WI38 (cell line): ENCODE data around the gene SLC26A1.

Source experiments
- H3K4me3 ChIP-seq: 2 replicates; pipeline ENCODE4 v1.5.1; 2011; ENCODE audit warnings: low read depth, mild to moderate bottlenecking, control low read depth, low read length
- TF ChIP-seq, protein P1 (sequence below): IDR thresholded peaks from 2 replicates; pipeline ENCODE4 v1.5.1; 2012; ENCODE audit warnings: low read depth, mild to moderate bottlenecking, control low read depth, low read length

SLC26A1 gene

GRCh38 chr4:1012034-1012739, 19.0 kb upstream of the SLC26A1 start:
- TF ChIP-seq, protein P1, sequence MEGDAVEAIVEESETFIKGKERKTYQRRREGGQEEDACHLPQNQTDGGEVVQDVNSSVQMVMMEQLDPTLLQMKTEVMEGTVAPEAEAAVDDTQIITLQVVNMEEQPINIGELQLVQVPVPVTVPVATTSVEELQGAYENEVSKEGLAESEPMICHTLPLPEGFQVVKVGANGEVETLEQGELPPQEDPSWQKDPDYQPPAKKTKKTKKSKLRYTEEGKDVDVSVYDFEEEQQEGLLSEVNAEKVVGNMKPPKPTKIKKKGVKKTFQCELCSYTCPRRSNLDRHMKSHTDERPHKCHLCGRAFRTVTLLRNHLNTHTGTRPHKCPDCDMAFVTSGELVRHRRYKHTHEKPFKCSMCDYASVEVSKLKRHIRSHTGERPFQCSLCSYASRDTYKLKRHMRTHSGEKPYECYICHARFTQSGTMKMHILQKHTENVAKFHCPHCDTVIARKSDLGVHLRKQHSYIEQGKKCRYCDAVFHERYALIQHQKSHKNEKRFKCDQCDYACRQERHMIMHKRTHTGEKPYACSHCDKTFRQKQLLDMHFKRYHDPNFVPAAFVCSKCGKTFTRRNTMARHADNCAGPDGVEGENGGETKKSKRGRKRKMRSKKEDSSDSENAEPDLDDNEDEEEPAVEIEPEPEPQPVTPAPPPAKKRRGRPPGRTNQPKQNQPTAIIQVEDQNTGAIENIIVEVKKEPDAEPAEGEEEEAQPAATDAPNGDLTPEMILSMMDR = no peak
- peak overlapping the region; percentile 61 for H3K4me3 ChIP-seq

- no peak overlapping the region for H3K4me3 ChIP-seq
- TF ChIP-seq, protein P1 = no peak
Measured at GRCh38 chr4:1011666-1012033, 18.4 kb upstream of the SLC26A1 start.

GRCh38 chr4:1011022-1011665, 17.9 kb upstream of the SLC26A1 start, which contains the start of gene FGFRL1:
Gene FGFRL1, plus strand, starts transcription at chr4:1011626. Its CDS starts 860 bp downstream, at chr4:1012486.
- TF ChIP-seq, protein P1 = no peak
- peak within 1 kb of the TSS; percentile 61 for H3K4me3 ChIP-seq

- TF ChIP-seq, protein P1 = no peak
- peak overlapping the region; percentile 51; the same call in 1 of the 2 replicates for H3K4me3 ChIP-seq
Measured at GRCh38 chr4:1010395-1011021, 17.3 kb upstream of the SLC26A1 start.

DNA sequence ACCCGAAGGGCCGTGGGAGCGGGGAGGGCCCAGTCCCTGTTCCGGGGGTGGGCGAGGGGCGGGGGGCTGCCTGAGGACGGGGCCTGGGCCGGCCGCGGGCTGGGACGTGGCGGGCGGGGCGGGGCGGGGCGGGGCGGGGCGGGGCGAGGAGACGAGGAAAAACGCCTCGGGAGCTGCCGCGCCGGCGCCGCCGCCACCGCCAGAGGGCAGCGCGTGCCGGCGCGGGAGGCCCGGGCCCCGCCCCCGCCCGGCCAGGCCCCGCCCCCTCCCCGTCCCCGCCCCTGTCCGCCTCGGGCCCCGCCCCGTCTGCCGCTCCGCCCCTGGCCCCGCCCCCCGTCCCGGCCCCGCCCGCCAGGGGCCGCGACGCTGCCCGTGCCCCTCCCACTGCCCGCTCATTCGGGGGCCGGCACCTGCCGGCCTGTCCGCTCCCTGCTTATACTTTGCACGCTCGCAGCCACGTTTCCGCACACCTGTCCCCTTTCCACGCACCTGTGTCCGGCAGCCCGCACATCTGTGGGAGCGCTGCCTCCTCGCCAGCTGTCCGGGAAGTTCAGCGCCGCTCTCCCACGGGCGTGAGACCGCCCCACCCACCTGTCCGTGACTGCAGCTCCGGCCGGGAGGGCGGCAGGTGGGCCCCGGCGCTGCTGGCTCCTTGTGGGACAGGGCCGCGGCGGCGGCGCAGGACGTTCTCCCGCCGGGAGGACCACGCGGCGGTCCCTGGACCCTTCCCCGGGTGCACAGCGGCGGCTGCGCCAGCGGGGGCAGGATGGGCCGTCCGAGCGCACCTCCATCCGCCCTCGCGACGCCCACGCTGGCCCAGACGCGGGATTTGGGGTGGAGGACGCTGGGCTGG, 16.6 kb upstream of the SLC26A1 start:
- peak overlapping the region; percentile 65 for H3K4me3 ChIP-seq
- TF ChIP-seq, protein P1 = no peak

- TF ChIP-seq, protein P1 = no peak
Measured at GRCh38 chr4:1008840-1009541, 15.8 kb upstream of the SLC26A1 start.

More at GRCh38 chr4:1008840-1009541, 15.8 kb upstream of the SLC26A1 start:
- peak overlapping the region; percentile 65 for H3K4me3 ChIP-seq
